NB4 (cell line): ENCODE results near the gene HDDC2.

Experiments
- MYC ChIP-seq: IDR thresholded peaks from 2 replicates; pipeline ENCODE4 v1.6.1; 2011; ENCODE audit warnings: low read depth, low read length
- POLR2A ChIP-seq: IDR thresholded peaks from 2 replicates; pipeline ENCODE4 v1.6.1; 2011; ENCODE audit warnings: mild to moderate bottlenecking; ENCODE audit not compliant: insufficient read length; ENCODE audit errors: extremely low read depth
- TF ChIP-seq, protein P1 (sequence below): IDR thresholded peaks from one replicate; pipeline ENCODE4 v1.5.1; 2012; ENCODE audit warnings: low read depth, low read length
- TF ChIP-seq, protein P2 (sequence below): IDR thresholded peaks from 2 replicates; pipeline ENCODE4 v1.6.1; 2011; ENCODE audit warnings: low read depth, low read length

DNA sequence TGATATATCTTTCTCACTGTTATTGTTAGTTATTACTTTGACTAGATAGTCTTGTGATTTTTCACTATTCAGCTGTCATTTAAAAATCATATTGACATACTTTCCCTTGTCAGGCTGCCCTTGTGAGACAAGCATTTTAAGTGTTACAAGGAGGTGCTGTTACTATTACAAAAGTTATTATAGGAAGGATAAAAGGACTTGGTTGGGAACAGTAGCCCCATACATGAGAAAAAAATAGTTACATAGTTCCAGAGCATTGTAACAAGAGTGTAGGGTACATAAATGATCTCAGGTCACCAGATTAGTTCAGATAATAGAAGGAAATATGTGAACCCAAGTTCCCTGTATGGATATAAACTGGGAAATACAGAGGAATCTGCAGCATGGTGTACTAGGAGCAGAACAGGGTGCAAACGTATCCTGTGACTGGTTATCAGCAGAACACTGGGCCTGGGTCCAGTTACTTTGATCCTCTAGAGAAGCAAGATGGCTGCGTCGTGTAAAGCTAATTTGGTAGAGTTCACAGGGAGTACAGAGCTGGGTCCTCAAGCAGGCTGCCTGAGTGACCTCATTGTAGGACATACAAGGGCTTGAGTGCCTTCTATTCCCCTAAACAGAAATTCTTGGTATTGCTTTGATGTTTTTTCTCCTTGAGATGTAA is 38.5 kb upstream of the HDDC2 start:
- TF ChIP-seq, protein P1, sequence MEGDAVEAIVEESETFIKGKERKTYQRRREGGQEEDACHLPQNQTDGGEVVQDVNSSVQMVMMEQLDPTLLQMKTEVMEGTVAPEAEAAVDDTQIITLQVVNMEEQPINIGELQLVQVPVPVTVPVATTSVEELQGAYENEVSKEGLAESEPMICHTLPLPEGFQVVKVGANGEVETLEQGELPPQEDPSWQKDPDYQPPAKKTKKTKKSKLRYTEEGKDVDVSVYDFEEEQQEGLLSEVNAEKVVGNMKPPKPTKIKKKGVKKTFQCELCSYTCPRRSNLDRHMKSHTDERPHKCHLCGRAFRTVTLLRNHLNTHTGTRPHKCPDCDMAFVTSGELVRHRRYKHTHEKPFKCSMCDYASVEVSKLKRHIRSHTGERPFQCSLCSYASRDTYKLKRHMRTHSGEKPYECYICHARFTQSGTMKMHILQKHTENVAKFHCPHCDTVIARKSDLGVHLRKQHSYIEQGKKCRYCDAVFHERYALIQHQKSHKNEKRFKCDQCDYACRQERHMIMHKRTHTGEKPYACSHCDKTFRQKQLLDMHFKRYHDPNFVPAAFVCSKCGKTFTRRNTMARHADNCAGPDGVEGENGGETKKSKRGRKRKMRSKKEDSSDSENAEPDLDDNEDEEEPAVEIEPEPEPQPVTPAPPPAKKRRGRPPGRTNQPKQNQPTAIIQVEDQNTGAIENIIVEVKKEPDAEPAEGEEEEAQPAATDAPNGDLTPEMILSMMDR = no peak
- TF ChIP-seq MYC (no peak), POLR2A (no peak)
- TF ChIP-seq, protein P2, sequence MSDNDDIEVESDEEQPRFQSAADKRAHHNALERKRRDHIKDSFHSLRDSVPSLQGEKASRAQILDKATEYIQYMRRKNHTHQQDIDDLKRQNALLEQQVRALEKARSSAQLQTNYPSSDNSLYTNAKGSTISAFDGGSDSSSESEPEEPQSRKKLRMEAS = no peak
